GM10248 (cell line): ENCODE data around the gene DRC1.
A peak's percentile ranks its signal among the peaks of the same experiment; 100 is the strongest.
"Not testable (repeated sequence)": the region's sequence is repeated elsewhere in the genome, so short reads cannot be mapped to it uniquely, and the experiment has no call there.

Experiments used
- CTCF ChIA-PET: fragments of 300-600 bp; sonication (Branson Sonifier 250); formaldehyde crosslinking; extraction: SDS; loops from one replicate; lab custom pipeline; 2021; ENCODE audit warnings: antibody characterized with exemption; lab: Yijun Ruan, JAX
- POLR2A ChIA-PET: fragments of 350-650 bp; sonication (Branson Sonifier 250); formaldehyde crosslinking; extraction: SDS; loops from one replicate; lab custom pipeline; 2020; ENCODE audit warnings: antibody characterized with exemption; lab: Yijun Ruan, JAX
- DNase-seq: peaks from one replicate; pipeline ENCODE4 v3.0.0; 2012; ENCODE audit errors: extremely low spot score
- CTCF ChIP-seq: IDR thresholded peaks from 2 replicates; pipeline ENCODE4 v1.5.1; 2012; ENCODE audit warnings: mild to moderate bottlenecking, low read depth; ENCODE audit errors: extremely low read depth, missing control alignments, control extremely low read depth

DRC1 gene

GRCh38 chr2:26401739-26402541, at the start of gene DRC1:
TSS of gene DRC1 (plus strand) at chr2:26401920. CDS start at chr2:26401990, 70 bp downstream.
- ChIA-PET CTCF (no interaction called here), POLR2A (no interaction called here)
- TF ChIP-seq CTCF = no peak
- peak; percentile 66 for DNase-seq

GRCh38 chr2:26352892-26353291, 48.8 kb upstream of the DRC1 start:
- ChIA-PET POLR2A (no interaction called here), CTCF (no interaction called here)
- DNase-seq = no peak
- TF ChIP-seq CTCF = no peak

- DNase-seq, POLR2A ChIA-PET: not testable (repeated sequence)
- CTCF ChIA-PET = interaction anchor here (1.0 to 1.3 kb wide), 2 partner anchors 9 to 24 kb away, joined by 3 to 4 read pairs; no protein-coding TSS in a partner anchor
Measured at GRCh38 chr2:26354469-26354868, 47.3 kb upstream of the DRC1 start.

GRCh38 chr2:26355038-26355995, 46.4 kb upstream of the DRC1 start:
- POLR2A ChIA-PET = interaction anchor here (0.6 to 1.2 kb wide), 2 partner anchors 10 to 173 kb away, joined by 3 read pairs; partner anchors contain the start of gene SELENOI
- no peak for TF ChIP-seq CTCF
- no peak for DNase-seq
- CTCF ChIA-PET = interaction anchor here (0.9 to 1.5 kb wide), 5 partner anchors 8 to 404 kb away, joined by 3 to 4 read pairs (median 4); partner anchors contain the start of gene ADGRF3

- POLR2A ChIA-PET = interaction anchor here (1.2 kb wide), 1 partner anchor 10 kb away, joined by 3 read pairs; the partner anchor contains the start of gene SELENOI
- DNase-seq = no peak
- no peak for TF ChIP-seq CTCF
- CTCF ChIA-PET = interaction anchor here (0.9 to 1.6 kb wide), 4 partner anchors 9 to 405 kb away, joined by 3 to 4 read pairs (median 4); partner anchors contain the start of gene ADGRF3
Measured at GRCh38 chr2:26356111-26356510, 45.6 kb upstream of the DRC1 start.

- DNase-seq = no peak
- ChIA-PET CTCF (interaction anchor here (1.0 to 1.6 kb wide), 4 partner anchors 9 to 406 kb away, joined by 3 to 4 read pairs (median 3); no protein-coding TSS in a partner anchor), POLR2A (no interaction called here)
- no peak for TF ChIP-seq CTCF
Measured at GRCh38 chr2:26356771-26357170, 44.9 kb upstream of the DRC1 start.
